Smooth muscle cell (in vitro differentiated cells): Measurements from ENCODE around the gene HAND1. TPM values are rescaled to one million over a fixed set of nuclear protein-coding genes. Genes with fewer than 3 reads are reported as not detected.

Source experiments
- DNase-seq: peaks from one replicate; lab custom pipeline; 2025; ENCODE audit not compliant: unreplicated experiment; lab: John Stamatoyannopoulos, UW
- H2AFZ ChIP-seq: fragments of 200-600 bp; sonication (generic); 2 replicates; pipeline ENCODE4 v1.6.0; 2016; ENCODE audit warnings: antibody characterized with exemption, low read depth, mild to moderate bottlenecking
- H3F3A ChIP-seq: fragments of 200-600 bp; sonication (generic); 2 replicates; pipeline ENCODE4 v1.6.0; 2017; ENCODE audit warnings: antibody characterized with exemption, low read depth
- H3K27ac ChIP-seq: fragments of 200-600 bp; sonication (generic); 2 replicates; pipeline ENCODE4 v1.5.1; 2016; ENCODE audit warnings: low read depth, mild to moderate bottlenecking
- H3K27me3 ChIP-seq: fragments of 200-600 bp; sonication (generic); 2 replicates; pipeline ENCODE4 v1.6.1; 2016; ENCODE audit warnings: low read depth, mild to moderate bottlenecking
- H3K36me3 ChIP-seq: fragments of 200-600 bp; sonication (generic); 2 replicates; pipeline ENCODE4 v1.5.1; 2016; ENCODE audit warnings: low read depth
- H3K4me1 ChIP-seq: fragments of 200-600 bp; sonication (generic); 2 replicates; pipeline ENCODE4 v1.5.1; 2016; ENCODE audit warnings: low read depth
- H3K4me2 ChIP-seq: fragments of 200-600 bp; sonication (generic); 2 replicates; pipeline ENCODE4 v1.6.0; 2016; ENCODE audit warnings: mild to moderate bottlenecking
- H3K4me3 ChIP-seq: fragments of 200-600 bp; sonication (generic); 2 replicates; pipeline ENCODE4 v1.5.1; 2016; ENCODE audit warnings: mild to moderate bottlenecking
- H3K79me2 ChIP-seq: fragments of 200-600 bp; sonication (generic); 2 replicates; pipeline ENCODE4 v1.6.0; 2016; ENCODE audit warnings: low read depth, mild to moderate bottlenecking
- H3K9ac ChIP-seq: fragments of 200-600 bp; sonication (generic); 2 replicates; pipeline ENCODE4 v1.6.0; 2016; ENCODE audit warnings: low read depth
- H3K9me3 ChIP-seq: fragments of 200-600 bp; sonication (generic); replicated peaks from 2 replicates; pipeline ENCODE4 v1.5.1; 2016; ENCODE audit warnings: low read depth
- H4K20me1 ChIP-seq: fragments of 200-600 bp; sonication (generic); 2 replicates; pipeline ENCODE4 v1.6.0; 2016; ENCODE audit warnings: low read depth
- WGBS: methylation state at CpG from one replicate; pipeline ENCODE4 v1.1.7; 2016; ENCODE audit warnings: low lambda C conversion rate; 5-methylcytosine and 5-hydroxymethylcytosine counted together
- polyA plus RNA-seq: library from polyadenylated mRNA; unstranded; fragments of >200 nt; fragmentation: Nextera tagmentation; extraction: Ambion mirVana; gene quantifications from 2 replicates; pipeline ENCODE4 v1.2.1, GENCODE V29; 2016
- total RNA-seq: library from RNA; depleted of rRNA; stranded (reverse); fragments of >200 nt; gene quantifications from 2 replicates; pipeline ENCODE4 v1.2.3, GENCODE V29; 2014
- TF ChIP-seq, protein P1 (sequence below): fragments of 200-600 bp; sonication (generic); IDR thresholded peaks from 2 replicates; pipeline ENCODE4 v1.5.1; 2017; ENCODE audit warnings: borderline replicate concordance, mild to moderate bottlenecking, antibody characterized with exemption; ENCODE audit not compliant: insufficient read depth, poor library complexity, severe bottlenecking

Gene HAND1
- total and polyA plus RNA-seq, 2 experiments from 2014 or later = 18.2 to 36.3 TPM

DNA sequence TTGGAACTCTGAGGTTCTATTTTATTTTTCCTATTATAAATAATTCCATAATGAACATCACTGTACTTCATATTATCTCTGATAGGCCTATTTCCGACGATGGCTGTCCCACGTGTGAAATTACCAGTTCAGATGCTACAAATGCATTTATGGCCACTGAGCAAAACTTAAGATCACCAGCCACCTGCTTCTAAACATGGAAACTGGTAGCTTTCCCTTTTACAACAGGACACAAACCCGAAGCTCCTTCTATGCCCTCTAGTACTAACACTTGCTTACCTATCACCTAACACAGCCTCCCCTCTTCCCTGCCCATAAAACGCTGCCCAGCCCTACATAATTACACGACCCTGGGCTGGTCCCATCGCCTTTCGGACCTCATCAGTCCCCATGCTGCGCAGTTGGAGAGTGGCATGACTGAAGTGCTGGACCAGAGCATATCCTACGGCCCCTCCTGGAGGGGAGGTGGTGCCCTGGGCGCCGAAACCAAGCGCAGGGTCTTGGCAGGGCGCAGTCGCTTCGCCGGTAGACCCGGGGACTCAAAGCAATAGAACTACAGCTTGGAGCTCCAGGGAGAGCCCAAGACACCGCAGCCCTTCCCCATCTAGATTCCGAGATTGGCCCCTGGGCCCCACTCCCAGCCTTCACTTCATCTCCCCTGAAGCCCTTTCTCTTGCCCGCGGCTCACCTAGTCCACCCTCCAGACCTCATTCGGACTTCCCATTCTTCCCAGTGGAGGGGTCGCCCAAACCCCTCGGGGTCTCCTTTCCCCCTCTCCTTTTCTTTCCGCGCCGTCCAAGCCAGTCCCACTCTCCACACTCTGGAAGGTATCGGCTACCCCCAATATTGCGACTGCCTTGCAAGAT is 33.2 kb downstream of the HAND1 start:
- H3K79me2 ChIP-seq = peaks cover 27% of the 10 kb centered on the region
- 11% methylated on average over 28 of the region's 30 CpGs for WGBS
- TF ChIP-seq, protein P1, sequence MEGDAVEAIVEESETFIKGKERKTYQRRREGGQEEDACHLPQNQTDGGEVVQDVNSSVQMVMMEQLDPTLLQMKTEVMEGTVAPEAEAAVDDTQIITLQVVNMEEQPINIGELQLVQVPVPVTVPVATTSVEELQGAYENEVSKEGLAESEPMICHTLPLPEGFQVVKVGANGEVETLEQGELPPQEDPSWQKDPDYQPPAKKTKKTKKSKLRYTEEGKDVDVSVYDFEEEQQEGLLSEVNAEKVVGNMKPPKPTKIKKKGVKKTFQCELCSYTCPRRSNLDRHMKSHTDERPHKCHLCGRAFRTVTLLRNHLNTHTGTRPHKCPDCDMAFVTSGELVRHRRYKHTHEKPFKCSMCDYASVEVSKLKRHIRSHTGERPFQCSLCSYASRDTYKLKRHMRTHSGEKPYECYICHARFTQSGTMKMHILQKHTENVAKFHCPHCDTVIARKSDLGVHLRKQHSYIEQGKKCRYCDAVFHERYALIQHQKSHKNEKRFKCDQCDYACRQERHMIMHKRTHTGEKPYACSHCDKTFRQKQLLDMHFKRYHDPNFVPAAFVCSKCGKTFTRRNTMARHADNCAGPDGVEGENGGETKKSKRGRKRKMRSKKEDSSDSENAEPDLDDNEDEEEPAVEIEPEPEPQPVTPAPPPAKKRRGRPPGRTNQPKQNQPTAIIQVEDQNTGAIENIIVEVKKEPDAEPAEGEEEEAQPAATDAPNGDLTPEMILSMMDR = no peak

DNA sequence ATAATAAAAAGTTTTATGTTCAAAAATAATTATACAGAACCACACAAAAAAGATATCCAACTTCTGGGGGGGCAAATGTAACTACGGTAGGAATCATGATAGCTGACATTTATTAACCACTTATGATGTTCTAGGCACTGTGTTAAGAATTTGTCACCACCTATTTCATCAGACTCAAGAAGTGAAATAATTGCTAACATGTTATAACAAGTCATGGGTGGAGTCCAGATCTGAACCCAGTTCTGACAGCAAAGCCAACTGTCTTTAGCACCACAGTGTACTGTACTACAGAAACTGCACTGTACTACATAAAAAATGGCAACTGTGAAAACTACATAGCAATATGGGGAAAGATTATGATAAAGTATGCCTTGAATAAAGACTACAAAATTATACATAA is 35.2 kb downstream of the HAND1 start:
- no peak overlapping the region for H3K9ac ChIP-seq
- DNase-seq = no peak
- TF ChIP-seq, protein P1 = no peak
- no peaks in the 10 kb centered on the region for H3K27me3 ChIP-seq
- no peak overlapping the region for H2AFZ ChIP-seq
- H3F3A ChIP-seq = no peaks in the 10 kb centered on the region
- H3K36me3 ChIP-seq = no peaks in the 10 kb centered on the region
- peaks cover 12% of the 10 kb centered on the region for H4K20me1 ChIP-seq
- H3K4me3 ChIP-seq = no peak overlapping the region
- no peak overlapping the region for H3K4me2 ChIP-seq
- no peak overlapping the region for H3K27ac ChIP-seq
- no peaks in the 10 kb centered on the region for H3K9me3 ChIP-seq
- peaks cover 9% of the 10 kb centered on the region for H3K79me2 ChIP-seq
- WGBS = 80% methylated on average over 1 of the region's 1 CpG
- peaks cover 14% of the 10 kb centered on the region for H3K4me1 ChIP-seq

More for the DNA sequence above, 33.2 kb downstream of the HAND1 start:
- peak overlapping the region; percentile 99 for H3K4me3 ChIP-seq
- peak overlapping the region; percentile 95 for H3K4me2 ChIP-seq
- H3K36me3 ChIP-seq = no peaks in the 10 kb centered on the region
- DNase-seq = no peak
- H3K27ac ChIP-seq = no peak overlapping the region
- peak overlapping the region; percentile 26 for H3K9ac ChIP-seq
- H3K4me1 ChIP-seq = peaks cover 14% of the 10 kb centered on the region
- H4K20me1 ChIP-seq = peaks cover 32% of the 10 kb centered on the region
- peak overlapping the region; percentile 99 for H2AFZ ChIP-seq
- no peaks in the 10 kb centered on the region for H3K27me3 ChIP-seq
- H3F3A ChIP-seq = no peaks in the 10 kb centered on the region
- no peaks in the 10 kb centered on the region for H3K9me3 ChIP-seq

DNA sequence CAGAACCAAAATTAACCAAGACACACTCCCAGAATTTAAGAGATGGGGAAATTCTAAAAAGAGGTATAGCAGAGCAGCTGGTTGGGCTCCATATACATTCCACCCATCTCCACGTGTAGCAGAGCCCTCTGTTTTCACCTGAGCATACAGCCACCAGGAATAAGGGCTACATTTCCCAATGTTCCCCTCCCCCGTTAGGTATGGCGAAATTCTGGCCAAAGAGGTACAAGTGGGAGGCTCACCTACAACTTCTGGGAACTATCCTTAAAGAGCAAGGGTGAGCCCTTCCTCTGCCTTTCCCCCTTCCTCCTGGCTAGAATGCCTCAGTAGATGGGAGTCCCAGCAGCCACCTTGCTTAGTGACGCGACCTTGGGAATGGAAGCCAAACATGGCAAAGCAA is 37.5 kb downstream of the HAND1 start:
- Histone ChIP-seq H3F3A (no peaks in the 10 kb centered on the region), H3K4me1 (peaks cover 6% of the 10 kb centered on the region), H4K20me1 (no peaks in the 10 kb centered on the region), H3K36me3 (no peaks in the 10 kb centered on the region), H3K27ac (no peak overlapping the region), H2AFZ (no peak overlapping the region), H3K9me3 (no peaks in the 10 kb centered on the region), H3K9ac (no peak overlapping the region), H3K4me3 (no peak overlapping the region), H3K4me2 (no peak overlapping the region), H3K27me3 (no peaks in the 10 kb centered on the region), H3K79me2 (peaks cover 4% of the 10 kb centered on the region)
- TF ChIP-seq, protein P1 = no peak
- WGBS = 89% methylated on average over 5 of the region's 5 CpGs
- no peak for DNase-seq
